Epithelial cell of esophagus (primary cell): ENCODE results near the gene SPDYC.

Experiments used
- DNase-seq: peaks from one replicate; pipeline ENCODE4 v3.0.0; 2010; ENCODE audit warnings: low read depth
- H3K4me3 ChIP-seq: 2 replicates; pipeline ENCODE4 v1.5.1; 2011; ENCODE audit warnings: mild to moderate bottlenecking, low read length, control low read depth
- TF ChIP-seq, protein P1 (sequence below): IDR thresholded peaks from 2 replicates; pipeline ENCODE4 v1.5.1; 2011; ENCODE audit warnings: low read depth, mild to moderate bottlenecking, low read length, control low read depth, inconsistent platforms; ENCODE audit not compliant: insufficient read depth; ENCODE audit errors: missing control alignments

The SPDYC gene

DNA sequence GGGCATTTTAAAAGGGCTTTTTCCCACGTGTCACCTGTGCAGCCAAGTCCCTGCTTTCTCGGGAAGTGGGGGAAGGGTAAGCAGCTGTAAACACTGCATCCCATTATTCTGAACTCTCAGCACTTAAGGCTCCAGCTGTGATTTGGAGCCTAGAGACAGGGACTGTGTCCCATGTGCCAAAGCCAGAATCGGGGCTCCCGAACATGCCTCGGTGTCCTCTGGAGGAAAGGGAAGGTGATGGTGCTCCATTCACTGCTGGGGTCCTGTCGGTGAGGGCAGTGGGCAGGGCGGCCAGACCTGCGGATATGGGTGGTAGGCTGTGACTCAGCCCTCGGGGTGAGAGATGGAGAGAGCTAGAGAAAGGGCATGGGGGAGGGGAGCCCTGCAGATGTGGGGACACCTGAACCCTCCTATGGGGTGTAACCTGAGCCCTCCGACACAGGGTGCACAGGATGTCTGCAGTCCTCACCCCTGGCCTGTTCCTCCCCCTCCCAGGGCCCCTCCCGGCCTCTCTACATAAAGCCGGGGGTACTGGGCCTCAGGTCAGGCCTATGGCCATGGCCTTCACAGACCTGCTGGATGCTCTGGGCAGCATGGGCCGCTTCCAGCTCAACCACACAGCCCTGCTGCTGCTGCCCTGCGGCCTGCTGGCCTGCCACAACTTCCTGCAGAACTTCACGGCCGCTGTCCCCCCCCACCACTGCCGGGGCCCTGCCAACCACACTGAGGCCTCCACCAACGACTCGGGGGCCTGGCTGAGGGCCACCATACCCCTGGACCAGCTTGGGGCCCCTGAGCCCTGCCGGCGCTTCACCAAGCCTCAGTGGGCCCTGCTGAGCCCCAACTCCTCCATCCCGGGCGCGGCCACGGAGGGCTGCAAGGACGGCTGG, 43.5 kb downstream of the SPDYC start:
- TF ChIP-seq, protein P1, sequence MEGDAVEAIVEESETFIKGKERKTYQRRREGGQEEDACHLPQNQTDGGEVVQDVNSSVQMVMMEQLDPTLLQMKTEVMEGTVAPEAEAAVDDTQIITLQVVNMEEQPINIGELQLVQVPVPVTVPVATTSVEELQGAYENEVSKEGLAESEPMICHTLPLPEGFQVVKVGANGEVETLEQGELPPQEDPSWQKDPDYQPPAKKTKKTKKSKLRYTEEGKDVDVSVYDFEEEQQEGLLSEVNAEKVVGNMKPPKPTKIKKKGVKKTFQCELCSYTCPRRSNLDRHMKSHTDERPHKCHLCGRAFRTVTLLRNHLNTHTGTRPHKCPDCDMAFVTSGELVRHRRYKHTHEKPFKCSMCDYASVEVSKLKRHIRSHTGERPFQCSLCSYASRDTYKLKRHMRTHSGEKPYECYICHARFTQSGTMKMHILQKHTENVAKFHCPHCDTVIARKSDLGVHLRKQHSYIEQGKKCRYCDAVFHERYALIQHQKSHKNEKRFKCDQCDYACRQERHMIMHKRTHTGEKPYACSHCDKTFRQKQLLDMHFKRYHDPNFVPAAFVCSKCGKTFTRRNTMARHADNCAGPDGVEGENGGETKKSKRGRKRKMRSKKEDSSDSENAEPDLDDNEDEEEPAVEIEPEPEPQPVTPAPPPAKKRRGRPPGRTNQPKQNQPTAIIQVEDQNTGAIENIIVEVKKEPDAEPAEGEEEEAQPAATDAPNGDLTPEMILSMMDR = no peak
- no peak overlapping the region for H3K4me3 ChIP-seq
- DNase-seq = peak; percentile 16

DNA sequence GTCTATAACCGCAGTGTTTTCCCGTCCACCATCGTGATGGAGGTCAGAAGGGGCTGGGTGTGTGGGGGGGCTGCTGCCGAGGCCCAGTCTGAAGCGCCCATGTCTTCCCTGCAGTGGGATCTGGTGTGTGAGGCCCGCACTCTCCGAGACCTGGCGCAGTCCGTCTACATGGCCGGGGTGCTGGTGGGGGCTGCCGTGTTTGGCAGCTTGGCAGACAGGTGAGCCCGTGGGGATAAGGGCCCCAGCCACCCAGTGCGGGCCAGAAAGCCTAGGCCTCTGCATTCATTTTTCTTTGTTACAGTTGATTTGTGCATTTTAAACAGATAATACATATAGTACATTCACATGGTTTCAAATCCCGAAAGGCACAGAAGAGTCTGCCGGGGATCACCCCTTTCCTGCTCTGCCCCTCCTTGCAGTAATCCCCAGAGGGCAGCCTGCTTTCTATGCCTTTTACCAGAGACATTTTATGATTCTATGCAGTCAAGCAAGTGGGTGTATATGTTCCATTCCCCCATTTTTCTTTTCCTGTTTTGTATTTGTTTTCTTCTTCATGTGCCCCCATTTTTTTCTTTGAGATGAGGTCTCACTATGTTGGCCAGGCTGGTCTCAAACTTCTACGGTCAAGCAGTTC, 44.3 kb downstream of the SPDYC start:
- no peak for DNase-seq
- H3K4me3 ChIP-seq = no peak overlapping the region
- TF ChIP-seq, protein P1 = no peak

DNA sequence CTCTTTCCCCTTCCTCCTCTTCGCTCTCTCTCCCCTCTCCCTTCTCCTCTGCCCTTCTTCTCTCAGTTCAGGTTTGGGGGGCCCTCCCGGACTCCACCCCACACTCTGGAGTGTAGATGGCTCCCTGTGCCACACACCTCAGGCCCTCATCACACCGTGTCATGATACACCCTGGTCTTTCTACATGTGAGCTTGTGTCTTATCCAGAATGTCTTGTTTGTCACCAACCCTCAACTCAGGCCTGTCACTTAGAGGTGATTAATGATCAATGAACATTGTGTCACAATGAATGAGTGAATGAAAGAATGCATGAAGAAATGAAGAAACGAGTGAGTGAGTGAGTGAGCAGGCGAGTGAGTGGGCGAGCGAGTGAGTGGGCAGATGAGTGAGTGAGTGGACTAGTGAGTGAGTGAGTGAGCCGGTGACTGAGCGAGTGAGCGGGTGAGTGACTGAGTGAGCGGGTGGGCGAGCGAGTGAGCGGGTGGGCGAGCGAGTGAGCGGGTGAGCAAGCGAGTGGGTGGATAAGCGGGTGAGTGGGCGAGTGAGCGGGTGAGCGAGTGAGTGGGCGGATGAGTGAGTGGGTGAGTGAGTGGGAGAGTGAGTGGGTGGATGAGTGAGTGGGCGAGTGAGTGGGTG, 45.5 kb downstream of the SPDYC start:
- DNase-seq = peak; percentile 28
- TF ChIP-seq, protein P1 = no peak
- H3K4me3 ChIP-seq = no peak overlapping the region

DNA sequence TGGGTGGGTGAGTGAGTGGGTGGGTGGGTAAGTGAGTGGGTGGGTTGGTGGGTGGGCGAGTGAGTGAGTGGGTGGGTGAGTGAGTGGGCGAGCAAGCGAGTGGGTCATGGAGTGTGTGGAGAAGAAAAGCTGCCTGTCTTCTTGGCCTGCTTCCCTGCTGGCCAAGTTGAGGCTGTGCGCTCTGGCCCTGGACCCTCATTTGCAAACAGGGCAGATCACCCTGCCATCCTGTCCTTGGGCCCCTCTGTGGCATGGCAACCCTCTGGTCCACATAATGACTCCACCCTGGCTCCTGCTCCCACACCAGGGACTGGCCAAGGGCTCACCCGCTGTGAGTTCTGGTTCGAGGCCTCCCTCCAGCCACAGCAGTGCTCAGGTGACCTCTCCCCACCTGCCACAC, 46.8 kb downstream of the SPDYC start:
- no peak for DNase-seq
- H3K4me3 ChIP-seq = no peak overlapping the region
- TF ChIP-seq, protein P1 = no peak

DNA sequence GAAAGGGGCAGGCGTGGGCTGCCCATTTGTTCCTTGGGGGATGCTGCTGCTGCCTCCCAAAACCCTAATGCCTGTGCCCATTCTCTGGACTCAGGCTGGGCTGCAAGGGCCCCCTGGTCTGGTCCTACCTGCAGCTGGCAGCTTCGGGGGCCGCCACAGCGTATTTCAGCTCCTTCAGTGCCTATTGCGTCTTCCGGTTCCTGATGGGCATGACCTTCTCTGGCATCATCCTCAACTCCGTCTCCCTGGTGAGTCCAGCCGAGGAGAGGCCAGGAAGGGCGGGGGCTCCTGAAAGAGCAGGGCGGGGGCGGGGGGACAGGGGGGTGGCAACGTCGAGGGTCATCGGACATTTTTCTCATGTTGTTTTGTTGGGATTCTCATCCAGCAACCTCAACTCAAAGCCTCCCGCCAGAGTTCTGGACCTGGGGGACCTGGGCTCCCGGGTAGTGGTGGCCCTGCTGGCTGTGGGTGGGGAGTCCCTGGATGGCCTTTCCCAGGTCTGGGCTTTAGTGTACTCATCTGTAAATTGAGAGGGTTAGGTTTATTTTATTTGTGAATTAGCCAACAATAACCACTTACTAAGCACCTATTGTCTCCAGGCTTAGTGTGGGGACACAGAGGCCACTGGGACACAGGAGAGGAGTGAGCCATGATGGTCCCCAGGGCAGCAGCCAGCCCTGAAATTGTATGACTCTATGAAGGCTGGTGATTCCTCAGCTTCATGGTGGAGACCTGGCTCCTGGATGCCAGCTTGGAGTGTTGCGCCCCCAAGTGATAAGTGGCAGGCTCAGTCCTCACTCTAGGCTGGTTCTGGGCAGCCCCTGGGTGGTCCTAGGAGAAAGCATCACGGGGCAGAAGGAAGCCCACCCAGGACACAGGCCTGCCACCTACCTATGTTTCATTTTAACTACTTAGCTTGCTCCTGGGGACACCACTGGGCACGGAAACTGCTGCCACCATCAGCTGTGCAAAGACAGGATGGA, 47.7 kb downstream of the SPDYC start:
- TF ChIP-seq, protein P1 = no peak
- no peak overlapping the region for H3K4me3 ChIP-seq
- no peak for DNase-seq

DNA sequence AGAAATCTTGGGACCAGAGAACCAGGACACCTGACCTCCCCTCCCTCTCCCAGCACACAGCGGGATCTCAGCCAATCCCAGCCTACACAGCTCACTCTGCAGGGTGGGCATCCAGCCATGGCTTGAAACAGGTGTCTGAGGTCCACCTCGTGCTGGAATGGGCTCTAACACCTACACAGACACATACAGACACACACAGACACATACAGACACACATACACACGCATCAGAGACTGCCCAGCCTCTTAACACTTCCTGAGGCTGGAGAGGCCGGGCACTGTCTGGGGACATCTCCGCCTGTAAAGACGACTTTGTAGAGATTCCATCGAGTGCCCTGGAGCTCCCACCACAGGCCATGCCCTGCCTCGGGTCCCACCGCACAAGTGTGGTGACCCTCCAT, 48.4 kb downstream of the SPDYC start:
- TF ChIP-seq, protein P1 = no peak
- no peak overlapping the region for H3K4me3 ChIP-seq
- no peak for DNase-seq
